Panc1 (cell line): Measurements from ENCODE around the gene GRHL3. TPM values are rescaled to one million over a fixed set of nuclear protein-coding genes. Genes with fewer than 3 reads are reported as not detected.

Source experiments
- ATAC-seq: fragments of 200-7000 bp; cut with Tn5 transposase; 2 replicates; pipeline ENCODE4 v1.9.1; 2020; ENCODE audit warnings: mild to moderate bottlenecking, moderate library complexity
- BruUV-seq: library from RNA; stranded (reverse); fragments of 400-500 nt; replicated peaks from 2 replicates; lab custom pipeline; 2021; lab: Mats Ljungman, UMichigan
- CTCF ChIA-PET: fragments of 300-600 bp; sonication (Branson Sonifier 250); formaldehyde crosslinking; loops from one replicate; lab custom pipeline; 2022; ENCODE audit warnings: antibody characterized with exemption; lab: Charles Lee
- POLR2A ChIA-PET: fragments of 300-600 bp; sonication (Branson Sonifier 250); formaldehyde crosslinking; loops from one replicate; lab custom pipeline; 2022; ENCODE audit warnings: antibody characterized with exemption; lab: Charles Lee
- DNase-seq: peaks from one replicate; pipeline ENCODE4 v3.0.0-alpha.2; 2010; ENCODE audit warnings: low read depth, low spot score
- H3K27ac ChIP-seq: 2 replicates; pipeline ENCODE4 v1.5.1; 2011; ENCODE audit warnings: mild to moderate bottlenecking, low read length, inconsistent platforms
- H3K27me3 ChIP-seq: fragments of 200-500 bp; sonication (Bioruptor generic); 2 replicates; pipeline ENCODE4 v1.6.0; 2014; ENCODE audit warnings: low read length, inconsistent platforms; ENCODE audit not compliant: control insufficient read depth, insufficient read depth
- H3K36me3 ChIP-seq: fragments of 200-500 bp; sonication (Bioruptor generic); 2 replicates; pipeline ENCODE4 v1.5.1; 2014; ENCODE audit warnings: inconsistent platforms, mild to moderate bottlenecking, low read length, moderate library complexity; ENCODE audit not compliant: control insufficient read depth, insufficient read depth
- H3K4me1 ChIP-seq: 2 replicates; pipeline ENCODE4 v1.5.1; 2011; ENCODE audit warnings: inconsistent platforms, mild to moderate bottlenecking, low read length, moderate library complexity; ENCODE audit not compliant: control insufficient read depth, insufficient read depth
- H3K4me3 ChIP-seq, 2 experiments: 2 replicates each; pipeline ENCODE4 v1.5.1; 2011 to 2012; ENCODE audit warnings: low read depth in 2 of 2, low read length in 2 of 2, mild to moderate bottlenecking in 2 of 2, inconsistent platforms in 1 of 2, moderate library complexity in 1 of 2
- H3K9me3 ChIP-seq: fragments of 200-500 bp; sonication (Bioruptor generic); 2 replicates; pipeline ENCODE4 v1.5.1; 2014; ENCODE audit warnings: low read depth, mild to moderate bottlenecking, inconsistent platforms, low read length, moderate library complexity; ENCODE audit not compliant: control insufficient read depth, insufficient read depth
- POLR2AphosphoS5 ChIP-seq: IDR thresholded peaks from 2 replicates; pipeline ENCODE4 v1.6.1; 2012; ENCODE audit warnings: mild to moderate bottlenecking, low read depth, low read length, moderate library complexity
- REST ChIP-seq, 2 experiments: IDR thresholded peaks; 2 replicates each; pipeline ENCODE4 v1.6.1; 2011 to 2012; ENCODE audit warnings: low read depth in 2 of 2, control low read depth in 1 of 2, low read length in 1 of 2, mild to moderate bottlenecking in 1 of 2, moderate library complexity in 1 of 2; ENCODE audit not compliant: insufficient read depth in 1 of 2
- SIN3A ChIP-seq: IDR thresholded peaks from 2 replicates; pipeline ENCODE4 v1.6.1; 2012; ENCODE audit warnings: low read depth, mild to moderate bottlenecking, low read length, moderate library complexity, borderline replicate concordance; ENCODE audit not compliant: insufficient read depth
- TCF7L2 ChIP-seq: IDR thresholded peaks from 2 replicates; pipeline ENCODE4 v1.6.1; 2011; ENCODE audit warnings: mild to moderate bottlenecking, low read depth, low read length, inconsistent platforms
- in situ Hi-C: cut with HindIII; loops from 2 replicates; pipeline ENCODE4 v1.10.0; 2016; ENCODE audit warnings: low sequenced_read_pairs, low pct_unique_long_range_greater_than_20kb
- intact Hi-C: fragments of 100-400 bp; cut with micrococcal nuclease; formaldehyde crosslinking; loops from one replicate; pipeline ENCODE4 v1.10.0; 2022; ENCODE audit not compliant: unreplicated experiment
- total RNA-seq: library from RNA; stranded (reverse); gene quantifications from one replicate; pipeline ENCODE4 v1.2.1, GENCODE V29; 2021; ENCODE audit not compliant: unreplicated experiment
- TF ChIP-seq, protein P1 (sequence below): fragments of 450-650 bp; IDR thresholded peaks from 2 replicates; pipeline ENCODE4 v1.5.1; 2017; ENCODE audit warnings: mild to moderate bottlenecking

GRHL3 gene
- total RNA-seq, 1 experiment from 2014 or later: 16.7 TPM

GRCh38 chr1:24311741-24312140, 7.4 kb upstream of the GRHL3 start:
- CTCF ChIA-PET: no interaction called here

GRCh38 chr1:24315391-24315790, 3.8 kb upstream of the GRHL3 start:
- Histone ChIP-seq H3K4me3 (no peak overlapping the region), H3K27me3 (no peaks in the 10 kb centered on the region), H3K9me3 (no peaks in the 10 kb centered on the region), H3K4me1 (peaks cover 38% of the 10 kb centered on the region), H3K36me3 (no peaks in the 10 kb centered on the region), H3K27ac (no peak overlapping the region)
- in situ Hi-C loops (no loop called here), intact Hi-C loops (loop anchor here (5.0 kb wide), 1 partner anchor 113 kb away; no protein-coding TSS in a partner anchor)
- no TSS peak for BruUV-seq
- CTCF ChIA-PET: no interaction called here
- DNase-seq (no peak), ATAC-seq (no peak)
- POLR2A ChIA-PET: no interaction called here
- TF ChIP-seq SIN3A: no peak
- no peak for TF ChIP-seq POLR2AphosphoS5
- no peak for TF ChIP-seq TCF7L2
- TF ChIP-seq, protein P1, sequence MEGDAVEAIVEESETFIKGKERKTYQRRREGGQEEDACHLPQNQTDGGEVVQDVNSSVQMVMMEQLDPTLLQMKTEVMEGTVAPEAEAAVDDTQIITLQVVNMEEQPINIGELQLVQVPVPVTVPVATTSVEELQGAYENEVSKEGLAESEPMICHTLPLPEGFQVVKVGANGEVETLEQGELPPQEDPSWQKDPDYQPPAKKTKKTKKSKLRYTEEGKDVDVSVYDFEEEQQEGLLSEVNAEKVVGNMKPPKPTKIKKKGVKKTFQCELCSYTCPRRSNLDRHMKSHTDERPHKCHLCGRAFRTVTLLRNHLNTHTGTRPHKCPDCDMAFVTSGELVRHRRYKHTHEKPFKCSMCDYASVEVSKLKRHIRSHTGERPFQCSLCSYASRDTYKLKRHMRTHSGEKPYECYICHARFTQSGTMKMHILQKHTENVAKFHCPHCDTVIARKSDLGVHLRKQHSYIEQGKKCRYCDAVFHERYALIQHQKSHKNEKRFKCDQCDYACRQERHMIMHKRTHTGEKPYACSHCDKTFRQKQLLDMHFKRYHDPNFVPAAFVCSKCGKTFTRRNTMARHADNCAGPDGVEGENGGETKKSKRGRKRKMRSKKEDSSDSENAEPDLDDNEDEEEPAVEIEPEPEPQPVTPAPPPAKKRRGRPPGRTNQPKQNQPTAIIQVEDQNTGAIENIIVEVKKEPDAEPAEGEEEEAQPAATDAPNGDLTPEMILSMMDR: no peak
- TF ChIP-seq REST (IDR thresholded peaks at IDR 0.05; ENCODE audit: insufficient read depth in 1 of 2, low read depth in 2 of 2, low read length in 1 of 2): no peak

More at GRCh38 chr1:24311741-24312140, 7.4 kb upstream of the GRHL3 start:
- no peak for ATAC-seq
- Histone ChIP-seq H3K4me3 (no peak overlapping the region), H3K9me3 (no peaks in the 10 kb centered on the region), H3K36me3 (no peaks in the 10 kb centered on the region), H3K27me3 (no peaks in the 10 kb centered on the region), H3K27ac (peak overlapping the region; percentile 14; the same call in 1 of the 2 replicates), H3K4me1 (peaks cover 6% of the 10 kb centered on the region)
- in situ Hi-C loops: no loop called here
- no peak for DNase-seq
- intact Hi-C loops: no loop called here
- POLR2A ChIA-PET: no interaction called here
- no TSS peak for BruUV-seq
- no peak for TF ChIP-seq TCF7L2
- TF ChIP-seq, protein P1: no peak
- TF ChIP-seq SIN3A: no peak
- no peak for TF ChIP-seq POLR2AphosphoS5
- no peak for TF ChIP-seq REST (IDR thresholded peaks at IDR 0.05; ENCODE audit: insufficient read depth in 1 of 2, low read depth in 2 of 2, low read length in 1 of 2)
